ENCODE data around the gene STX11. TPM values are rescaled to one million over a fixed set of nuclear protein-coding genes. Genes with fewer than 3 reads are reported as not detected.

STX11 gene
- polyA plus RNA-seq, 1 donor from 2014 or later, result not detected

- no peaks in the 10 kb centered on the region for H3K36me3 ChIP-seq (ENCODE audit: insufficient read depth, low read length)
- H3K9me2 ChIP-seq (ENCODE audit: insufficient read depth, low read length), result no peaks in the 10 kb centered on the region
- H4K20me1 ChIP-seq (ENCODE audit: insufficient read depth), result no peaks in the 10 kb centered on the region
- no peaks in the 10 kb centered on the region for H3K27me3 ChIP-seq (ENCODE audit: insufficient read depth, low read depth, low read length)
- H2AFZ ChIP-seq (ENCODE audit: low read depth, low read length), result no peak overlapping the region
- H3F3A ChIP-seq (ENCODE audit: insufficient read depth, low read length, poor library complexity, severe bottlenecking), result no peaks in the 10 kb centered on the region
- no peaks in the 10 kb centered on the region for H3K79me2 ChIP-seq (replicated peaks; ENCODE audit: insufficient read depth, low read length)
- no peak overlapping the region for H3K27ac ChIP-seq (ENCODE audit: low read length)
- H3K9ac ChIP-seq (ENCODE audit: low read length), result no peak overlapping the region
- TF ChIP-seq TAF1 (IDR thresholded peaks at IDR 0.05; ENCODE audit: low read depth) (no peak), REST (IDR thresholded peaks at IDR 0.05; ENCODE audit: borderline replicate concordance) (no peak), POLR2AphosphoS5 (IDR thresholded peaks at IDR 0.05) (no peak), CTCF (IDR thresholded peaks at IDR 0.05; ENCODE audit: poor library complexity, severe bottlenecking) (no peak), EP300 (conservative IDR thresholded peaks at IDR 0.05; ENCODE audit: poor library complexity, severe bottlenecking) (no peak), RAD21 (conservative IDR thresholded peaks at IDR 0.05) (no peak), MXI1 (conservative IDR thresholded peaks at IDR 0.05; ENCODE audit: poor library complexity, severe bottlenecking) (no peak), EZH2 (IDR thresholded peaks at IDR 0.05; ENCODE audit: borderline replicate concordance, insufficient read depth, low read length, poor library complexity, severe bottlenecking) (no peak), SMC3 (conservative IDR thresholded peaks at IDR 0.05; ENCODE audit: poor library complexity) (no peak)
- H3K4me2 ChIP-seq (ENCODE audit: low read length), result no peak overlapping the region
- no peak overlapping the region for H3K4me3 ChIP-seq (ENCODE audit: low read length)
- H3K9me3 ChIP-seq (ENCODE audit: low read length), result no peaks in the 10 kb centered on the region
Observed at GRCh38 chr6:144139817-144140216, 10.5 kb upstream of the STX11 start.

GRCh38 chr6:144140867-144141266 lies 9.4 kb upstream of the STX11 start:
- Histone ChIP-seq H3K4me3 (ENCODE audit: low read length) (no peak overlapping the region), H3F3A (ENCODE audit: insufficient read depth, low read length, poor library complexity, severe bottlenecking) (no peaks in the 10 kb centered on the region), H3K9ac (ENCODE audit: low read length) (no peak overlapping the region), H3K27ac (ENCODE audit: low read length) (no peak overlapping the region), H3K9me2 (ENCODE audit: insufficient read depth, low read length) (no peaks in the 10 kb centered on the region), H3K79me2 (replicated peaks; ENCODE audit: insufficient read depth, low read length) (no peaks in the 10 kb centered on the region), H4K20me1 (ENCODE audit: insufficient read depth) (no peaks in the 10 kb centered on the region), H3K4me2 (ENCODE audit: low read length) (no peak overlapping the region), H3K36me3 (ENCODE audit: insufficient read depth, low read length) (no peaks in the 10 kb centered on the region), H3K9me3 (ENCODE audit: low read length) (no peaks in the 10 kb centered on the region), H3K27me3 (ENCODE audit: insufficient read depth, low read depth, low read length) (no peaks in the 10 kb centered on the region), H2AFZ (ENCODE audit: low read depth, low read length) (no peak overlapping the region)
- no peak for TF ChIP-seq REST (IDR thresholded peaks at IDR 0.05; ENCODE audit: borderline replicate concordance)
- no peak for TF ChIP-seq EP300 (conservative IDR thresholded peaks at IDR 0.05; ENCODE audit: poor library complexity, severe bottlenecking)
- TF ChIP-seq MXI1 (conservative IDR thresholded peaks at IDR 0.05; ENCODE audit: poor library complexity, severe bottlenecking), result no peak
- TF ChIP-seq POLR2AphosphoS5 (IDR thresholded peaks at IDR 0.05), result no peak
- TF ChIP-seq TAF1 (IDR thresholded peaks at IDR 0.05; ENCODE audit: low read depth), result no peak
- no peak for TF ChIP-seq EZH2 (IDR thresholded peaks at IDR 0.05; ENCODE audit: borderline replicate concordance, insufficient read depth, low read length, poor library complexity, severe bottlenecking)
- no peak for TF ChIP-seq SMC3 (conservative IDR thresholded peaks at IDR 0.05; ENCODE audit: poor library complexity)
- TF ChIP-seq RAD21 (conservative IDR thresholded peaks at IDR 0.05), result no peak
- TF ChIP-seq CTCF (IDR thresholded peaks at IDR 0.05; ENCODE audit: poor library complexity, severe bottlenecking), result no peak

Data from neural cell (in vitro differentiated cells).